Transverse colon (tissue), 3 donors: ENCODE measurements around the gene PGLYRP2.

ENCODE experiments used
- CTCF ChIP-seq, 5 experiments: fragments of 200-600 bp in 3 of 5; fragments of 450-650 bp in 2 of 5; sonication (generic) in 3 of 5; IDR thresholded peaks; 1 replicate in 2 of 5; 2 replicates in 3 of 5; pipeline ENCODE4 v1.5.1; 2016 to 2017; ENCODE audit warnings: antibody characterized with exemption in 5 of 5, inconsistent platforms in 3 of 5, mild to moderate bottlenecking in 2 of 5, moderate library complexity in 1 of 5
- POLR2A ChIP-seq: fragments of 450-650 bp; IDR thresholded peaks from one replicate; pipeline ENCODE4 v1.6.1; 2016; ENCODE audit warnings: antibody characterized with exemption, mild to moderate bottlenecking, moderate library complexity

- TF ChIP-seq CTCF (IDR thresholded peaks at IDR 0.05) (no peak), POLR2A (no peak)
Observed at GRCh38 chr19:15471639-15472101, 7.6 kb downstream of the PGLYRP2 start.
